Subcutaneous abdominal adipose tissue (tissue), 5 donors: Measurements from ENCODE around the gene ACD.

Experiments used
- H3K27ac ChIP-seq: one replicate; pipeline ENCODE4 v1.7.0; 2013; ENCODE audit warnings: low read depth, mild to moderate bottlenecking, inconsistent platforms, low read length, moderate library complexity
- H3K27me3 ChIP-seq, 5 donors: one replicate each; pipeline ENCODE4 v1.7.0; 2013; ENCODE audit warnings: low read length in 5 of 5, inconsistent platforms in 1 of 5; ENCODE audit not compliant: control insufficient read depth in 5 of 5, insufficient read depth in 4 of 5
- H3K36me3 ChIP-seq, 5 donors: one replicate each; pipeline ENCODE4 v1.7.0; 2013; ENCODE audit warnings: low read length in 5 of 5; ENCODE audit not compliant: control insufficient read depth in 5 of 5, insufficient read depth in 5 of 5
- H3K4me1 ChIP-seq, 5 donors: one replicate each; pipeline ENCODE4 v1.7.0; 2013; ENCODE audit warnings: low read length in 5 of 5, mild to moderate bottlenecking in 3 of 5, moderate library complexity in 1 of 5; ENCODE audit not compliant: control insufficient read depth in 5 of 5, insufficient read depth in 5 of 5
- H3K4me3 ChIP-seq, 5 donors: one replicate each; pipeline ENCODE4 v1.7.0; 2013; ENCODE audit warnings: low read length in 5 of 5, low read depth in 1 of 5
- H3K9ac ChIP-seq, 5 donors: one replicate each; pipeline ENCODE4 v1.7.0; 2013; ENCODE audit warnings: low read length in 5 of 5, mild to moderate bottlenecking in 4 of 5, moderate library complexity in 3 of 5
- H3K9me3 ChIP-seq, 5 donors: one replicate each; pipeline ENCODE4 v1.7.0; 2013; ENCODE audit warnings: low read length in 5 of 5; ENCODE audit not compliant: control insufficient read depth in 5 of 5
- donor health status: healthy.
- donor health status: healthy.
- donor health status: healthy.
- donor health status: healthy.
- donor health status: healthy.

ACD gene

GRCh38 chr16:67656344-67657016 lies 3.6 kb downstream of the ACD start:
- Histone ChIP-seq H3K9me3 (no peaks in the 10 kb centered on the region), H3K4me1 (peaks cover 0 to 36% (median 30%) of the 10 kb centered on the region in 5 donors), H3K27me3 (peaks cover 23 to 39% (median 25%) of the 10 kb centered on the region in 5 donors), H3K36me3 (peaks cover 0 to 24% (median 14%) of the 10 kb centered on the region in 5 donors), H3K9ac (no peak overlapping the region), H3K4me3 (no peak overlapping the region), H3K27ac (no peak overlapping the region)

DNA sequence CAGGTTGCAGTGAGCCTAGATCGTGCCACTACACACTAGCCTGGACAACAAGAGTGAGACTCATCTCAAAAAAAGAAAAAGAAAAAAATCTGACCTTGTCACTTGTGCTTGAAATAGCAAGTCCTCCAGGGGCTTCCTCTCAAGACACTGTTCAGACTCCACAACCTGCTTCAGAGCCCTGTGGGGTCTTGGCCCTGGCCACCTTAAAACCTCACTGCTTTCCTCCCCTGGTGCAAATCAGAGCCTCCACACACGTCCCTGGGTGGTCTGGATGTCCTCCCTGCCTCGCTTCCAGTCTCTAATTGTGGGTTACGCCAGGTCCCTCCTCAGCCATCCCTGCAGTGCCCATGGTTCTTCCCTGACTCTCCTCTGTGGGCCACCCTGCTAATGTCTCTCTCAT lies 4.7 kb downstream of the ACD start:
- Histone ChIP-seq H3K27me3 (peaks cover 28 to 44% (median 33%) of the 10 kb centered on the region in 5 donors), H3K27ac (no peak overlapping the region), H3K9ac (no peak overlapping the region), H3K4me3 (no peak overlapping the region), H3K9me3 (no peaks in the 10 kb centered on the region), H3K4me1 (peaks cover 0 to 25% (median 24%) of the 10 kb centered on the region in 5 donors), H3K36me3 (peaks cover 0 to 24% (median 14%) of the 10 kb centered on the region in 5 donors)

- H3K4me1 ChIP-seq: peaks cover 2 to 25% (median 23%) of the 10 kb centered on the region in 5 donors
- no peak overlapping the region for H3K4me3 ChIP-seq
- H3K27me3 ChIP-seq: peaks cover 28 to 51% (median 41%) of the 10 kb centered on the region in 5 donors
- no peak overlapping the region for H3K27ac ChIP-seq
- H3K9ac ChIP-seq: no peak overlapping the region
- H3K36me3 ChIP-seq: peaks cover 0 to 24% (median 14%) of the 10 kb centered on the region in 5 donors
- H3K9me3 ChIP-seq: no peaks in the 10 kb centered on the region
Measured at GRCh38 chr16:67654403-67654911, 5.6 kb downstream of the ACD start.

GRCh38 chr16:67653789-67654402 lies 6.2 kb downstream of the ACD start:
- H3K4me1 ChIP-seq: peaks cover 4 to 23% (median 20%) of the 10 kb centered on the region in 5 donors
- no peaks in the 10 kb centered on the region for H3K9me3 ChIP-seq
- peaks cover 29 to 57% (median 43%) of the 10 kb centered on the region in 5 donors for H3K27me3 ChIP-seq
- H3K4me3 ChIP-seq: peak overlapping the region in 1 of 5 donors; percentile 38
- no peak overlapping the region for H3K9ac ChIP-seq
- peaks cover 0 to 23% (median 14%) of the 10 kb centered on the region in 5 donors for H3K36me3 ChIP-seq
- no peak overlapping the region for H3K27ac ChIP-seq

DNA sequence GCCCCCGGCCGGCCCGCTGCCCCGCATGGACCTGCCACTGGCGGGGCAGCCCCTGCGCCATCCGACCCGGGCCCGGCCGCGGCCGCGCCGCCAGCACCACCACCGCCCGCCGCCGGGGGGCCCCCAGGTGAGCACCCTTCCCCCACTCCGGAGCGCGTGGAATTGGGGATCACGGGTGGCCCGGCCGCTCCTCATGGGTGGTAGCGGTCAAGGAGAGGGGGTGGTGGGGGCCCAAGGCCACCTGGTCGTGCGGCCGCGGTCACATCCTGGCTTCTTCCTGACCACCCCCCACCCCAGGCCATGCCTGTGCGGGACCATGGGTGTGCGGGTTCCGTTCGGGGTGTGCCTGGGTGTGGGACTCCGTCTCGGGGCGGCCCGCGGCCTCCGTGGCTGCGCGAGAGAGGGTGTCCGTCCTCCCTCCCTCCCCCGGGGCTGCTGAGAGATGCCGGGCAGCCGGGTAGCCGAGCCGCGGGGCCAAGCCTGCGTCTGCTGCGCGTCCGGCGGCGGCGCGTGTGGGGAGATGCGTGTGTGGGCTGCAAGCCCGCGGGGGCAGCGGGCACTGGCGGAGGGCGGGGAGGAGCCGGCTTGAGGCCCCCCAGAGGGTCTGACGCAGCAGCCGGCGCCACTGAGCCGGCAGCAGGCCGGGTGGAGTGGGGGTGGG lies 6.8 kb downstream of the ACD start:
- no peaks in the 10 kb centered on the region for H3K9me3 ChIP-seq
- H3K4me1 ChIP-seq: peaks cover 4 to 26% (median 18%) of the 10 kb centered on the region in 5 donors
- peaks cover 0 to 17% (median 12%) of the 10 kb centered on the region in 5 donors for H3K36me3 ChIP-seq
- no peak overlapping the region for H3K27ac ChIP-seq
- H3K9ac ChIP-seq: no peak overlapping the region
- peak overlapping the region in 1 of 5 donors; percentile 38 for H3K4me3 ChIP-seq
- H3K27me3 ChIP-seq: peaks cover 36 to 63% (median 50%) of the 10 kb centered on the region in 5 donors

DNA sequence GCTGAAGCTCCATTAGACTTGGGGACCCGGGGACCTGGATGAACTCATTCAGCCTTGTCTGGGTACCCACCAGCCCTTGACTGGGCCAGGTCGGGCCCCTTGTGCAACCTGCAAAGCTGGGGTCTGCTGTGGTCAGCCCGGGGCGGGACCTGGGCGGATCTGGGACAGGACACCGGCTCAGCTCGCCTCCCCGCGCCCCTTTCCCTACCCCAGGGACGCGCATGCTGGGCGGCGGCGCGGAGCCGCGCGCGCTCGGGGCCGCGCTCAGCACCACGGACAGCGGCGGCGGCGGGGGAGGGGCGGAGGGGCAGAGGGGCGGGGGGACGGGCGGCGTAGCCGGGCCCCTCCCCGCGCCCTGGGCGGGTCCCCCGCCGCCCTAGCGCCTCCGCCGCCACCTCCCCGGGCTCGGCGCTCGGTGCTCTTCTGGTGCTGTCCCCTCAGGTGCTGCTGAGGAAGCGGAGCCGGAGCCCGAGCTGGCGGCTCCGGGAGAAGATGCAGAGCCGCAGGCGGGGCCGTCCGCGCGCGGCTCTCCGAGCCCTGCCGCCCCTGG lies 7.4 kb downstream of the ACD start:
- Histone ChIP-seq H3K4me1 (peaks cover 4 to 26% (median 18%) of the 10 kb centered on the region in 5 donors), H3K4me3 (no peak overlapping the region), H3K36me3 (peaks cover 0 to 11% (median 7%) of the 10 kb centered on the region in 5 donors), H3K27ac (no peak overlapping the region), H3K9me3 (no peaks in the 10 kb centered on the region), H3K9ac (no peak overlapping the region), H3K27me3 (peaks cover 41 to 68% (median 54%) of the 10 kb centered on the region in 5 donors)

DNA sequence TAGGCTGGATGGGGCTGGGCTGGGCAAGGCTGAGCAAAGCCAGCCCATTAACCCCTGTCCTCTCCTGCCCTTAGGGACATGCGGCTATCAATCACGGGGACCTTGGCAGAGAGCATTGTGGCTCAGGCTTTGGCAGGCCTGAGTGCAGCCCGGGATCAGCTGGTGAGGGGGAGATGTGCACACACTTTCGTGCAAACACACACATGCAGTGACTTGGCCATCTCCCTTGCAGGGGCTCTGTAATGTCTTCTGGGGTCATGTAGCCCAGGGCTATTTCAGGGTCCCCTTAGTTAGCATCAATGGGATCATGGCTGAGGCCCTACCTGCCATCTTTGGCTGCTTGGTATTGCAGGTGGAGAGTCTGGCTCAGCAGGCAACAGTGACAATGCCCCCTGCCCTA lies 8.2 kb downstream of the ACD start:
- H3K4me3 ChIP-seq: no peak overlapping the region
- peaks cover 4 to 26% (median 18%) of the 10 kb centered on the region in 5 donors for H3K4me1 ChIP-seq
- H3K36me3 ChIP-seq: peaks cover 0 to 4% (median under 1%) of the 10 kb centered on the region in 5 donors
- H3K27ac ChIP-seq: no peak overlapping the region
- H3K9ac ChIP-seq: no peak overlapping the region
- peaks cover 41 to 74% (median 60%) of the 10 kb centered on the region in 5 donors for H3K27me3 ChIP-seq
- no peaks in the 10 kb centered on the region for H3K9me3 ChIP-seq

DNA sequence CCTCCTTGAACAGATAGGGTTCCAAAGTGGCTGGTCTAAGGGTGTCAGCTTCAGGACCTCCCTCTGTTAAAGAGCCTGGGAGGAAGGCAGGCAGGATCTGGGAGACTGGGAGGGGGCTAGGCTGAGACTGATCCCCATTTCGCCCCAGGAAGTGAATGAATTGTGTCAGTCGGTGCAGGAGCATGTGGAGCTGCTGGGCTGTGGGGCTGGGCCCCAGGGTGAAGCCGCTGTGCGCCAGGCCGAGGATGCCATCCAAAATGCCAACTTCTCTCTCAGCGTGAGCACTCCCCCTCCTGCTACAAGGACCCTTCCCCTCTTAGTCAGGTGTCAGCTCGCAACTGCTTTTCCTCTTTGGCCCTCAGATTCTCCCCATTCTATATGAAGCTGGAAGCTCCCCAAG lies 9.0 kb downstream of the ACD start:
- Histone ChIP-seq H3K4me1 (peaks cover 4 to 26% (median 18%) of the 10 kb centered on the region in 5 donors), H3K9ac (no peak overlapping the region), H3K27me3 (peaks cover 39 to 79% (median 66%) of the 10 kb centered on the region in 5 donors), H3K4me3 (no peak overlapping the region), H3K36me3 (no peaks in the 10 kb centered on the region), H3K27ac (no peak overlapping the region), H3K9me3 (no peaks in the 10 kb centered on the region)

DNA sequence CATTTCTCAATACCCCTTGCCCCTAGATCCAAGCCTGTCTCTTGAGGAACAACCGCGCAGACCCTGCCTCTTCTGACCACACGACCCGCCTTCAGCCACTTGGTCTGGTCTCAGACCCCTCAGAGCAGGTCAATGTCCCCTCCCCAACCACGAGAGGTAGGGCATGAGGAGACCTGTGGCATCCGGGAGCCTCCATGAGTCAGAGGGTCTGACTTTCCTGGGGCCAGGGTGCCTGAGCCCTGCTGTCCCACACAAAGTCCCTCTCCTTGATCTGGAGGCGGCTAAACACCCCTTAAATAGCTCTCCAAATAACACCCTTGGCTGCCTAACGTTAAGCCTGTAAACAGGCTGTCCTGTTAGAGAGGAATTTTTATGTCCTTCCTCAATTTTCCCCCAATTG lies 10.0 kb downstream of the ACD start:
- Histone ChIP-seq H3K4me3 (peak overlapping the region in 2 of 5 donors; percentile 28 to 34), H3K9ac (no peak overlapping the region), H3K9me3 (no peaks in the 10 kb centered on the region), H3K4me1 (peaks cover 4 to 30% (median 20%) of the 10 kb centered on the region in 5 donors), H3K27ac (no peak overlapping the region), H3K27me3 (peaks cover 47 to 81% (median 73%) of the 10 kb centered on the region in 5 donors), H3K36me3 (no peaks in the 10 kb centered on the region)
